ENCODE data around the gene GCNA.

GRCh38 chrX:71542411-71542810 lies 35.8 kb upstream of the GCNA start:
- TF ChIP-seq CTCF (IDR thresholded peaks at IDR 0.05) (no peak), POLR2A (IDR thresholded peaks at IDR 0.05) (no peak)

All from uterus (tissue), 2 donors.